NOMO-1 (cell line): ENCODE data around the gene SLC17A5.
"Not testable (repeated sequence)": the region's sequence is repeated elsewhere in the genome, so short reads cannot be mapped to it uniquely, and the experiment has no call there.

Experiments used
- DNase-seq, 2 experiments: peaks; one replicate each; lab custom pipeline; 2025; ENCODE audit not compliant: unreplicated experiment in 2 of 2; lab: John Stamatoyannopoulos, UW

SLC17A5 gene, protein sequence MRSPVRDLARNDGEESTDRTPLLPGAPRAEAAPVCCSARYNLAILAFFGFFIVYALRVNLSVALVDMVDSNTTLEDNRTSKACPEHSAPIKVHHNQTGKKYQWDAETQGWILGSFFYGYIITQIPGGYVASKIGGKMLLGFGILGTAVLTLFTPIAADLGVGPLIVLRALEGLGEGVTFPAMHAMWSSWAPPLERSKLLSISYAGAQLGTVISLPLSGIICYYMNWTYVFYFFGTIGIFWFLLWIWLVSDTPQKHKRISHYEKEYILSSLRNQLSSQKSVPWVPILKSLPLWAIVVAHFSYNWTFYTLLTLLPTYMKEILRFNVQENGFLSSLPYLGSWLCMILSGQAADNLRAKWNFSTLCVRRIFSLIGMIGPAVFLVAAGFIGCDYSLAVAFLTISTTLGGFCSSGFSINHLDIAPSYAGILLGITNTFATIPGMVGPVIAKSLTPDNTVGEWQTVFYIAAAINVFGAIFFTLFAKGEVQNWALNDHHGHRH

DNA sequence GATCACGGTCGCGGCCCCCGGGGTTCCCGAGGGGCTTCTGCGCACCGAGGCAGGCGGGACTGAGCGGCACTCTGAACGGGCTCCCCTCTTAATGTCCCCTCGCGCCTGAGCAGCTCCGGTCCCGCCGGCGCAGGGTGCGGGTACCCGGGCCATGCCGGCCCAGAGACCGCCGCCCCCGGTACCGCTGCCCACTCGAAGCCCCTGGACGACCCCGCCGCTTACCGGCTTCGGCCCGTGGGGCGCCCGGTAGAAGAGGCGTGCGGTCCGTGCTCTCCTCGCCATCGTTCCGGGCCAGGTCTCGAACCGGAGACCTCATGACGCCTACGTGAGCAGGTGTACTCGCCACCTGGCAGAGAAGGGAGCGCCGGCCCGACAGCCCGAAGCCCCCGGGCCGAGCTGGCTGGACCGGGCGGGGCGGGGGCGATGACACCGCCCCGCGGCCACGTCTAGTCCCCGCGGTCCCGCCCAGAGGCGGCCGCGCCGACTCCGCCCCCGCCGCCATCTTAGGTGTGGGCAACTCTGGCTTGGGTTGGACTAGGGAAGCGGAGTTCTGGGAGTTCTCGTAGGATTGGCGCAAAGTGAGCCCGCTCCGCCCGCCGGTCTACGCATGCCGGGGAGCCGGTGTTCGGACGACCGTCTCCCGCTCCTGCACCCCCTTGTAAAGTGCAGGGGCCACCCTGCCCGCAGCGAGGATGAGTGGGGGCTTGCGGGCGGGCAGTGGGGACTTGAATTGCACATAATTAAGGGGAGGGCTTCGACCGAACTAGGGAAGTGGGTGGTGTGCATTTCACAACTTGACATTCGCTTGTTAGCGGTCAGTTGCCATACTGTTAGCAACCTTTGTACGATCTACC, at the start of gene SLC17A5:
TSS of gene SLC17A5 (minus strand) at position 422 of the 854 bp plus-strand sequence. CDS start at position 316, 106 bp downstream.
- peak; percentile 98 to 100 for DNase-seq

DNA sequence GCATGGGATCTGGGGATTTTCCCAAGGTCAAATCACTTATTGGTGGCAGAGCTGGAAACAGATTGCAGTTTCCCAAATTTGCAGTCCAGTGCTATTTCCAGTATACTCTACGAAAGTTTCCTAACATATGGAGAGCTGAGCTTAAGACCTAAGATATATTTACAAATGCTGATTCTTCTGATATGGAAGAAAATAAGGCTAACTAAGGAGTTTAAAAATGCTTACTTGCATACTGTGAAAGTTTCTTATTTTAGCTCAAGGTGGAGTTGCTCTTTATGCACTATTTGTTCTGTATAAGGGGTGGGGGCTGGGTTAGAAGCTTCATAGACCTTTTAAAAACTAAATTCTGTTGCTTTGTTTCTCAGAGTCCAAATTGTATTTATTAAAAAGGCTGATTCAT, 49.7 kb upstream of the SLC17A5 start:
- DNase-seq, result no peak

DNA sequence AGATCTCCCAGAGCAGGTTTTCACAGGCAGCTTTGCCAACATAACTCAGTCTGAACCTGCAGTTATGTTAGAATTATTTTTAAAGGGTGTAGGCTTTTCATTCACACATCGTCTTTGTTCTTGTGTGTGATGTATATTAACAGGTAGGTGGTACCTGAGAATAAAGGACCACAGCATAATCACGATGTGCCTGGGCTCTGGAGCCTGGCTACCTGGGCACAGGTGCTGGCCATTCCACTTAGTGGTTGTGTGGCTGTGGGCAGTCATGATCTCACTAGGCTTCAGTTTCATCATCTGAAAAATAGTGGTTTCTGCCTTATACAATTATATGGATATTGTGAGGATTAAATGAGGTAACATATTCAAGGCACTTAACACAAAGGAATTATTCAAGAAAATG, 48.7 kb upstream of the SLC17A5 start:
- DNase-seq, result no peak

DNA sequence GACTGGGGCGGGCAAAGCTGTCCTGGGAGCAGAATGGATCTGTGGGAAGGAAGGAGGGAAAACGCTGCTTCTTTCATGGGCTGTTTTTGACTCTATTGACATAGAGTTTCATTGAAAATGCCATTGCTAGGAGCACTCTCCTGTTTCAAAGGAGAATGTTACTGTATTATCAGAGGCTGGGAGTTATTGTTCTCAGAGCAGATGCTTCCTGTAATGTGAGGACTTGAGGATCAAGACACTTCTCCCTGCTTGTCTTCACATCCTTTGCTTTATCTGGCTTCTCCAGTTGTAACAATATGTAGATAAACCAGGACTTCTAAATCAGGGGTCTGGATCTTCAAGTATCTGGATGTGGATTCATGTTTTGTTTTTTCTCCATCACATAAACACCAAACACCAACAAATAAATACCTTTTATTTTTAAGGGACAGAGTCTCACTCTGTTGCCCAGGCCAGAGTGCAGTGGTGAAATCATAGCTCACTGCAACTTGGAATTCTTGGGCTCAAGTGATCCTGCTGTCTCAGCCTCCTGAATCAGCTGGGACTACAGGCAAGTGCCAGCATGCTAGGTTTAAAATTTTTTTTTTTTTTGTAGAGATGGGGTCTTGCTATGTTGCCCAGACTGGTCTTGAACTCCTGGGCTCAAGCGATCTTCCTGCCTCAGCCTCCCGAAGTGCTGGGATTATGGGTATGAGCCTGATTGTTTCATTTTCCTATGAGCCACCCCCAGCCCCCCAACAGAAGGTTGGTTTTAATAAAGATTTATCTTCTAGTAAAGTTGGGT, 46.1 kb upstream of the SLC17A5 start:
- DNase-seq, result no peak

DNA sequence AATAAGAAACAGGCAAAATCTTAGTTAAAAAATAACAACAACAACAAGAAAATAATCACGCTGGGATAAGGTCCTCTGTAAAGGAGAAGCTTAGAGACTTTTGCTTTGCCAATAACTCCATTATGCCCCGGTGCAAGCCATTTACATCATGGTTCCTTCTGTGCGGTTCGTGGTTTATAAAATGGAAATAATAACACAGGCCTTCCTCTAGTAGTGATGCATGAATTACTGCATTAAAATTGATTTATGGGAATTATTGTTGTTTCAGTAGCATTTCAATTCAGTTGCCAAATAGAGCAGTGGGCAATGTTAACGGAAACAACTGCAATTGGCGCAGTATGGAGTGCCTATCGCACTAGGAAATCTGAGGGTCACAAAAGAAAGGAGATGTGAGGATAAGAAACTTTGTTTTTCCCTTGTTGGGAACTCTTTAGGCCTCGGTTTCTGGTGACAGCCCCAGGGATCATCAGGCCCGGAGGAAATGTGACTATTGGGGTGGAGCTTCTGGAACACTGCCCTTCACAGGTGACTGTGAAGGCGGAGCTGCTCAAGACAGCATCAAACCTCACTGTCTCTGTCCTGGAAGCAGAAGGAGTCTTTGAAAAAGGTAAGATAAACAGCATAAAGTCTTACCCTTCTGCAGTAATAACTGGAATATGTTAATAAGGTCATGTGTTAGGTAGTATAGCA, 43.3 kb upstream of the SLC17A5 start:
- peak in 1 of 2 experiments; percentile 24 for DNase-seq

DNA sequence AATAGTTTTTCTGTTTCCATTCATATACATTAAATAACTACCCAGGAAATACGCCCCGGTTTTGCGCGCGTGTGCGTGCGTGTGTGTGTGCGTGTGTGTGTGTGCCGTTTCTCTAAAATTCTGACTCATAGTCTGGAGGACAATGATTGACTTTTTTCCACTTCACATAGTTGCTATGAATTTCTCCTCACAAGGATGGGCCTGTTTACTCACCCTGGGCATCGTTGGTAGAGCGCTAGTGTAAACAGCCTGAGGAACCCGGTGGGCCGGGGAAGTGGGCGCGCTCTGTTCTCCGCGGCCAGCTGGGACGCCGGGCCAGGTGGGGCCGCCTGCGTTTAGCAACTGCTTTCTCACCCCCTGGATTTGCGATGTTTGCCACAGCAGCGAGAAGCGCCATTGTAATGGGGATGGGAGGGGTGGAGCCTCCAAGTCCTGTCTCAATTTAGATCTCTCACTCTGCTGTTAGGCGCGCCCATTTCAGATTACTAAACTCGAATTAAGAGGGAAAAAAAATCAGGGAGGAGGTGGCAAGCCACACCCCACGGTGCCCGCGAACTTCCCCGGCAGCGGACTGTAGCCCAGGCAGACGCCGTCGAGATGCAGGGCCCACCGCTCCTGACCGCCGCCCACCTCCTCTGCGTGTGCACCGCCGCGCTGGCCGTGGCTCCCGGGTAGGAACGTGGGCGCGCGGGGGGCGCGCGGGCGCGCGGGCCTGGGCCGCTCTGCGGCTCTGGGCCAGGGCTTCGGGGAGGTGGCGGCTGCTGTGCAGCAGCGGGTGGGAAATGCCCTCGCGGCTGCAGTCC, 42.0 kb upstream of the SLC17A5 start, which contains the start of gene CD109:
TSS of gene CD109 (plus strand) at position 585 of the 803 bp plus-strand sequence. CDS start at position 598, 13 bp downstream.
- DNase-seq, result peak; percentile 78 to 79

DNA sequence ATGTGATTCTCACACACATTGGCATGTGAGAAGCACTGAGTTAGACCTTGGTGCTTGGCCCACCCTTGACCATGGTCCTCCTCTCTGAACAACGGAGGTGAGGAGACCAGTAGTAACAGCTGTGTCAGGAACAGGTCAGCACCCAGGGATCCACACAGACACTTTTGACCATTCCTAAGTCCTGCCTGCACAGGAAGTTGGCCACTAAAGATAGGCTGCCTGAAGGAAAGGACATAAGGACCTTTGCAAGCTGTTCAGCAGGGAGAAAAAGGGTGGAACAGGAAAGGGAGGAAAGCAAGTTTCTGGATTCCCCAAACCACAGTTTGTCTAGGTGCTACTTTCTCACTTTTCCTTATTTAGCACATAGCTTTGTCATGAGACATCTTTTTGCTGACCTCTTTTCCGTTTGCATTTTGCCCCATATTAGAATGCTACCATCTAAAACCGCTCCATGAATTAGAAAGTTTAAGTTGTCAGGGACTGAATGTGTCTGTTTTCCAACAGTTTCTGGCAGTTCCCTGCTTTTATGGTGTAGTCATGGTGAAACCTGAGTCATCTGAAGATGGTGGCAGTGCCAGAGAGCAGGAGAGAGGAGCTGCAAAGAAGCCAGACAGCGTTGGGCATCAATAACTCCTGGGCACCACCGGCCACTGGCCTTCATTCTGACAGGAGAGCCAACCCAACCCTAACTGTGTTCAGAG, 41.1 kb upstream of the SLC17A5 start:
- no peak for DNase-seq

DNA sequence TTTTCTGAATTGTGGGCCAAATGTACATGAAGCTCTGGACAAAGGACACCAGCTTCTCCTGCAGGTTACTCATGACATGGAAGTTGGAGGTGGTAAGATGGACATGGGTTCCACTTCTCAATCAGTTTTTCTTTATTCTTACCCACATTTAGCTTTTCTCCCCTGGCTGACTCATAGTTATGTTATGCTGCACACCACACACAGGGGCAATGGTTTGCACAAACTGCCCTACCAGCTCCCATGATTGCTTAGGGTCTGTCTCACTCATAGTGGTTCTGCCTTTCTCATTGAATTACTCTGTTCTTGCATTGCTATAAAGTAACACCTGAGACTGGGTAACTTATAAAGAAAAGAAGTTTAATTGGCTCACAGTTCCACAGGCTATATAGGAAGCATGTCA, 37.7 kb upstream of the SLC17A5 start:
- DNase-seq, result no peak

DNA sequence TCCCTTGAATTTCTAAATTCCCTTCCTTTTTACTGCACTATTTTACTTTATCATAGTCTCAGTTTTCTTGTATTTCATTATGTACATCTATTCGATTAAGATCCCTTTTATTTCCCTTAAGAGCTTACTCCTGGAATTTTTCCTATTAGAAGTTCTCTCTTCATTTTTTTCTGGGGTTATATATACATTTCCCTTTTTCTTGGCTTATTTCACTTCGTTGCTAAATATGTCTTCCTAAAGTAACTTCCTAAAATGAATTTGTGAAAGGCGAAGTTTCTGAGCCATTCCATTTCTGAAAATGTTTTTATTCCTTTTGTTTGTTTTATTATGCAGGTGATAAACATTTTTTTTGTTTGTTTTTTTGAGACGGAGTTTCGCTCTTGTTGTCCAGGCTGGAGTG, 36.3 kb upstream of the SLC17A5 start:
- peak in 1 of 2 experiments; percentile 25 for DNase-seq

DNA sequence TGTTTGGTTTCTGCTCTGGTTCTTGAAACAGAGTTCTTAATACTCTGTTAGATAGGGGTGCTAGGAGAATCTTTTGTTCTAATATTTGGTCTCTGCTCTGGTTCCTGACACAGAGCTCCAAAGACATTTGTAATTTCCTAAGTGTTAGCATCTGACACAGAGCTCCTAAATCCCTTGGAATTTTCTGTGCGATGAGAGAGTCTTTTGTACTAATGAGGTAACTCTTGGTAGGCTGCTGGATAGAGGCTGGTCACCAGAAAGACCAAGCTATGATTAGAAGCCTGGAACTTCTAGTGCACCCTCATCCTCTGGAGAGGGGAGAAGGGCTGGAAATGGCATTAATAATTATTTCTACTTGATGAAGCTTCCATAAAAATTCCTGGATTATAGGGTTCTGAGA, 34.6 kb upstream of the SLC17A5 start:
- no peak for DNase-seq

DNA sequence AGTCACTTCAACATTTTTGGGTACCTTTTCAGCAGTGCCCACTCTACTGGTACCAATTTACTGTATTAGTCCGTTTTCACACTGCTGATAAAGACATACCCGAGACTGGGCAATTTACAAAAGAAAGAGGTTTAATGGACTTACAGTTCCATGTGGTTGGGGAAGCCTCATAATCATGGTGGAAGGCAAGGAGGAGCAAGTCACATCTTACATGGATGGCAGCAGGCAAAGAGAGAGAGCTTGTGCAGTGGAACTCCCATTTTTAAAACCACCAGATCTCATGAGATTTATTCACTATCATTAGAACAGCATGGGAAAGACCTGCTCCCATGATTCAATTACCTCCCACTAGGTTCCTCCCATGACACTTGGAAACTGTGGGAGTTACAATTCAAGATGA, 29.8 kb upstream of the SLC17A5 start:
- not testable (repeated sequence) for DNase-seq

DNA sequence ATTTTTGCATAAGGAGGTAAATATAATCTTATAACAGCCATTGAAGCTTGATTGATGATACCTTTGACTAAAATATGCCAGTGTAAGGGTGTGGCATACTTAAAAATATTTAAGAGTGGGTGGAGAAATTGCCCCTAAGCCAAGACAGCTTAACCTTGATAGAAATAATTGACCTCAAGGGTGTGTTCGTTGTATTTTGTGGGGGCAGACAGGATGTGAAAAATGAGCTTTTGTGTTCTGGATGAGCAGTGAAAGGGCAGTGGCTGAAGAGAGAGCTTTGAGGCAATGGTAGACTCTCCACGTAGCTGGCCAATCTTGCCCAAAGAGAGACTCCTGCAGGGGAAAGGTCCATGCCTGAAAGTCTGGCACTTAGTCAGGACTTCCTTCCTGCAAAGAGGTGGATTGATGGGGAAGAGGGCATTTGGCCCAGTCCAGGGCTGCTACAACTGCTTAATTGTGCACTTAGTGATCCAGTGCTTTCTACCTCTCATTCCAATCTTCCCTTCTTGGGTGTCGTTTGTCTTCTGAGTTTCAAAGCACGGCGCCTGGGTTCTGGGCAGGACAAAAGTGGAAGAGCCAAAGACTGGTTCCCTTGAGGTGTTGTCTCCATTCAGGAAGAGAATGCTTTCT, 26.6 kb upstream of the SLC17A5 start:
- no peak for DNase-seq

DNA sequence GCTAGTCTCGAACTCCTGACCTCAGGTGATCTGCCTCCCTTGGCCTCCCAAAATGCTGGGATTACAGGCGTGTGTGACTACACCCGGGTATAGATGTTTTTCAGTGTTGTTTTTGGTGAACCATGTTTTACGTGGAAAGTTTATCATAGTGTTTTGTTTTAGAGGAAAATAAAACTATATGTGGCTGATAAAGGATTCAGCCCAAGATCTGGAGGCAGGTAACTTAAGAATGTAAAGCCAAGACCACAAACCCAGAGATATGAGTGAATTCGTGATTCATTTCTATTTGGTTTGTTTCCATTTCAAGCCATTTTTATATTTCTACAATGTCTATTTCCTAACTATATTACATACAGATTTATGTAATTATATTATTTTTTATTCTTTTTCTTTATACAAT, 26.1 kb upstream of the SLC17A5 start:
- not testable (repeated sequence) for DNase-seq

DNA sequence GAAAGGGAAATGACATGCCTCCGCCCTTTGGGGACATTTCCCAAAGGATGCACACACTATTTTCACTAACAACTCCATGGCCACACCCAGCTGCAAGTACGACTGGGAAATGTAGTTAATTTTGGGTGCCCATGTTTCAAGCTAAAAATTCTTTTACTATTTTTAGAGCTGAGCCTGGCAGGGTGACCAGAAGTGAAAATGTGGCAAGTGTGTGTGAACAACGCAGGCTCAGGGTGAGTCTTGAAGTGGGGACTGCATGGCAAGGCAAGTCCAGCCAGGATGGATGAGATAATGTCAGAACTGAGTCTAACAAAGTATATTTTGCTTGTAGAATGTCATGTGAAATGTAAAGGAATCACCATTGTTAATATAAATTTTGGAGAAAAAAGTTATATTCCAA, 25.2 kb upstream of the SLC17A5 start:
- DNase-seq, result no peak

DNA sequence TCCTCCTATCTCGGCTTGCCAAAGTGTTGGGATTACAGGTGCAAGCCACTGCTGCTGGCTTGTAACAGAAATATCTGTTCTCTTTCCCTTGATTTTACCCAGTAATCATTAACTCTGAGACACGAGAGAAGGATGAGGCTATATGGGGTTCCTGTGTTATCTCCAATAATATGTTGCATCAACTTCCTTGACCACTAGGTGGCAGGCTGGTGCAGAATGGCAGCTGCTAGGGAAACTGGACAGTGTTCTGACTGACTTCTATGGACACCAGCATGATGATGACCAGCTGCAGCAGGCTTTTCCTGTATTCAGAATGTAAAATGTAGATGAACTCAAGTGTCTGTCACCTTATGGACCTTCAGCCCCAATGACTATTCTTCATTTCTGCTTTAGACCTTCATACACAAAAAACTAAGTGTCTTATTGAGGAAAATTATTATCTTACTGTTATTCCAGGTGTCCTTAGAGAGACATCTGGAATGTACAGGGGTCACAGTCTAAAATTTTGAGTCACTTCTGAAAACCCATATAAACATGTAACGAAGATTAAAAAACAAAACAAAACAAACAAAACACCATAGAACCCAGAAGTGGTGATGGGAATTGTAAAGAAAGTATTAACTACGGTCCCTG, 21.8 kb upstream of the SLC17A5 start:
- peak; percentile 37 to 70 for DNase-seq

DNA sequence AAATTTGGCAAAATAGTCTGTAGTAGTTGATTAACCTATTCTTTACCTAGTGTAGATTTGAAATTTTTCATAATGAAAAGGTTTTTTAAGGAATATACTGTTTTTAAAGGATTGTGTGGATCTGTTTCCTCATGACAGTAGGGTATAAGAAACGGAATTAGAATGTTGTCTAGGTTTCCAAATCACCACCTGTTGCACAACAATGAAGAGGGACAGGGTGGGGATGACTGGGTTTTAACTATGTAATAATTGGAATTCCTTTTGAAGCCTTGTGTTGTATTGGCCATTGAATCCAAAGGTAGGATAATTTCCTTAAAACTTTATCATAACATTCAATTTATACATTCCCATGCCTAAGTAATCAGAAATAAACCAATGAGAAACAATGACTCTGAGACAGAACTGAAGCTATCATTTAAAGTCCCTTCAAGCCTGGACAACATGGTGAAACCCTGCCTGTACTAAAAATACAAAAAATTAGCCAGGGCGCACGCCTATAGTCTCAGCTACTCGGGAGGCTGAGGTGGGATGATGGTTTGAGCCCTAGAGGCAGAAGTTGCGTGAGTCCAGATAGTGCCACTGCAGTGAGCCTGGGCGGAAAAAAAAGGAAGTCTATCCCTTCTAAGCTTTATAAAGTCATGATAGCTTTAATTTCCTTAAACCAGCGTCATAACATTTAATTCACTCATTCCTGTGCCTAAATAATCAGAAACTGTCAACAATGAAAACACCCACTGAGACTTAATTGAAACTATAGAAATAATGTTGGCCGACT, 18.3 kb upstream of the SLC17A5 start:
- peak; percentile 47 to 51 for DNase-seq

DNA sequence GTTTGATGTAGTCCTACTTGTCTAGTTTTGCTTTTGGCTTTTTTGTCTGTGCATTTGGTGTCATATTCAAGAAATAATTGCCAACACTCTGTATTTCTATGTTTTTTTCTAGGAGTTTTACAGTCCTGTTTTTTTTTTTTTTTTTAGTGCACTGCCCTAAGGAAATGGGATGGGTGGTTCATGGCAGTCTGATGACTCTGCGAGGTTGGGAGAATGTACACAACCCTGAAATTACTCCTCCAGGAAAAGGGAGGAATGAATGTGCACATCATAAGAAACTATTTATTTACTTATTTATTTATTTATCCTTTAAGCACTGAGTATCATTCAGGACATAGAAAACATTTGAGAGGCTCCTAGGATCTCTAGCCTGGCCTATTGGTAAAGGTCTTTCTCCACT, 15.2 kb upstream of the SLC17A5 start:
- no peak for DNase-seq
